GM21576 (cell line): ENCODE results near the gene MRAP.

Experiments used
- ATAC-seq: cut with Tn5 transposase; IDR thresholded peaks from one replicate; pipeline ENCODE4 v1.9.1; 2021; ENCODE audit warnings: mild to moderate bottlenecking, moderate library complexity; ENCODE audit not compliant: unreplicated experiment

MRAP gene

DNA sequence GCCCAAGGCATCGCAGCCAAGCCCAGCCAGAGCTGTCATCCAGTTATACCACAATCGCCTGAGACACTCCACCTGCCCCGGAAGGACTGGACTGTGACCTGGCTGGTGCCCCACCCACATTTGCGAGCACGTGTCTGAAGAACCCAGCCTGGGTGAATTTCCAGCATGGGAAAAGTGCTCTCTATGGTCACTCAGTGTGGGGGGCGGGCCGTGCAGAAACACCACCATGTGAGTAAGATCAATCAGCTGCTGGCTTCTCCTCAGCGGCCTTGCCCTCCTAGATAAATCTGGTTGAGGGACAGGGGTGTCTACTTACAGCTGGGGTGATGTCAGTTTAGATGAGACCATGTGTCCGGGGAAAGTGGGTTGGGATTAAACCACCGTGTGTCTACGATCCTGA is 49.3 kb downstream of the MRAP start:
- no peak for ATAC-seq

DNA sequence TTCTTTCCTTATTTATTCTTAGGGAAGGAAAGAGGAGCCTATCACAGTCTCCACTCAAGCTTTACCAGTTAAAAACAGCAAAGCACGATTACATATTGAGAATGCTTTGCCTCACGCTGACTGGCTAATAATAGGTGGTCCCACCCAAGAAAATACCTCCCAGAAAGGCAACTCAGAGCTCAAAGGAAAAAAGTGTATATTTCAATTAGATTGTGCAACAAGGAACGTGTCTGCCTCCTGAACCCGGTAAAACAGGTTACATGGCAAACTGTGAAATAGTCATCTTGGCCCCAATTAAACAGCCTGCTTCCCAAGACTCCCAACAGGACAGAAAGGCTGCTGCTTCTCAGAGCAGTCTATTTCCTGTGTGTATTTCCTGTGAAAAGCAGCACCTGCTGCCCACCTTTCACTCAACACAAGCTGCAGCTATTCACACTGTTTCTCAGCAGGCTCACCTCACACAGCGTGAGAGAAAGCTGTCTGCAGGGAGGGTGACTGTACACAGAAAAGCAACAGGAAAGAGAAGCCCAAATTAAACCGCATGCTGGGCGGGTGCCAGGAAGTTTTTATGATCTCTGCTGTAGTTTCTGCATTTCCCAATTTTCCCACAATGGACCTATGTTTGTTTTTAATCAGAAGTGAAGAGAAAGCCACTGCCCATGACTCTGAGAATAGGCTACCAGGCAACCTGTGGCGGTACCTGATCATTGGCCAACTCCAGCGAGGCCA is 50.1 kb downstream of the MRAP start:
- ATAC-seq: no peak

DNA sequence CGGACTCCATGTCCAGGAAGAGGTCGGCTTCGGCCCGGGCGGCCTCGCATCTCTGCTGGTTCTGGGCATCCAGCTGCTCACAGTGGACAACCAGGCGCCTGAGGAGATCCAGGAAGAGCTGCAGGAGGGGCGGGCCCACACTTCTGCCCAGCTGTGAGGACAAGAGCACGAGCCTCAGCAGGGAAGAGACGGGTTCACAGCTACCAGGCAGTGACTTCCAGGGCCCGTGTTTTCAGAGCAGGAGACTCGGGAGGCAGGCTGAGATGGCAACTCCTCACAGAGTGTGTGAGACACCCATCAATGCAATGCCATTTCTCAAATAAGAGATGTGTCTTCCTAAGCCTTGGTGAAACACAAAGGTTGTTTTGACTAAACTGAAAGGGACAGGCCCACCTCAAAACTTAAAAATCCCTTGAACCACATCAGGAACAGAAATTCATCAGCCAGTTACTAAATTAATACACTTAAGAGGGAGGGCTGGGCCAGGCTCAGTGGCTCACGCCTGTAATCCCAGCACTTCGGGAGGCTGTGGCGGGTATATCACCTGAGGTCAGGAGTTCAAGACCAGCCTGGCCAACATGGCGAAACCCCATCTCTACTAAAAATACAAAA is 50.8 kb downstream of the MRAP start:
- ATAC-seq: no peak

DNA sequence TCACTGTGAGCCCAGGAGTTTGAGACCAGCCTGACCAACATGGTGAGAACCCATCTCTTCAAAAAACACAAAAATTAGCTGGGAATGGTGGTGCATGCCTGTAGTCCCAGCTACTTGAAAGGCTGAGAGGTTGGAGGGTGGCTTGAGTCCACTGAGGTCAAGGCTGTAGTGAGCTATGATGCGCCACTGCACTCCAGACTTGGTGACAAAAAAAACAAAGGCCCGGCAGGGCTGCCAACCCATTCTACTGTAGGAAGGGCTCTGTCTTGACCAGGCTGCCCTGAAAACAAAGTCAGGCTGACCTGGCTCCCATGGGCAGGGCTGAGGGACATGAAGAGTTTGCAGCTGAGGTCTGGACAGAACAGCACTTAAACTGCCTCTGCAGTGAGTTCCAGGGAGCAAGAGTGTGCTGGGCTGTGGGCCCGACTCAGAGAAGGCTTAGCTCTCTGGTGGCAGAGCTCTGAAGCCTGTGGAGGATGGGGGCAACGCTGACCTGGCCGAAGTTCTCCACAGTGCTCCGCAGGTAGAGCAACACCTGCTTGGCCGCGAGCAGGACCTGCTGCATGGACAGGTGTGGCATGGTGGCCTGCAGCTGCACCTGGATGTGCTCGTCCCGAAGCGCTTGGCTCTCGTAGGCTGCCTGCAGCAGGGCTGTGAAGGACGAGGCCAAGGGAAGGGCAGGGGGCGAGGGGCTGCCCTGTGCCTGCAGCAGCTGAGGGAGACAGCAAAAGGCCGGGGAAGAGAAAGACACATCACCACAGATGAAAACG is 51.7 kb downstream of the MRAP start:
- ATAC-seq: no peak

DNA sequence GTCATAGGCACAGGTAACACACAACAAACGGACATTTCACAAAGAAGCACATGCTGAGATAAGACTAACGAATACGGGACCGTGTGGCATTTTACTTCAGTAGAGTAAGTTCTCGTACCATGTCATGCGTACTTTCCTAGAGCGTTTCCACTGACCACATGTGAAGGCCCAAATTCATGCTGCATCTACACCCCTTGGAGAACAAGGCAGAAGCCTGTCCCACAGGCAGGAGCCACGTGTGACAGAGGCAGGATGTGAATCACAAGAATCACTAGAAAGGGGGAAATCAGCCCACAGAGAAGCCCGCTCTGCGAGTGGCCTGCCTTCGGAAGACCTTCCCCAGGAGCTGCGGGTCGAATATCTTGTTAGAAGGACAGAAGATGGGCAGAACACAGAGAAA is 52.3 kb downstream of the MRAP start:
- ATAC-seq: no peak

DNA sequence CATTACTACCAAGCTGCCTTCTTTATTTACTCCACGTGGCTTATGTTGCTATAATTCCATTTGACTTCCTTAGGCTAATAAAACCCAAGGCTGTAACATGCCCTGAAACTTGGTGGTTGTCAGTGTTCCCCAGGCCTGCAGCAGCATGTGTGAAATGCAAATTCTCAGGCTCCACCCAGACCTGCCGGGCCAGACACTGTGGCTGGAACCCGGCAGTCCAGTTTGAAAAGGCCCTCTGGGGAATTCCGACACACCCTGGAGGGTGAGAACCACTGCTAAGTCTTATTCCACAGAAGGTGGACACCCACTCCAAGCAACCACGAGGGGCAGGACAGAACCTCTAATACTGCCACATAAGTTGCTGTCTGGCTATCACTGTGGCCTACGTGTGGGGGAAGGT is 52.8 kb downstream of the MRAP start:
- no peak for ATAC-seq

DNA sequence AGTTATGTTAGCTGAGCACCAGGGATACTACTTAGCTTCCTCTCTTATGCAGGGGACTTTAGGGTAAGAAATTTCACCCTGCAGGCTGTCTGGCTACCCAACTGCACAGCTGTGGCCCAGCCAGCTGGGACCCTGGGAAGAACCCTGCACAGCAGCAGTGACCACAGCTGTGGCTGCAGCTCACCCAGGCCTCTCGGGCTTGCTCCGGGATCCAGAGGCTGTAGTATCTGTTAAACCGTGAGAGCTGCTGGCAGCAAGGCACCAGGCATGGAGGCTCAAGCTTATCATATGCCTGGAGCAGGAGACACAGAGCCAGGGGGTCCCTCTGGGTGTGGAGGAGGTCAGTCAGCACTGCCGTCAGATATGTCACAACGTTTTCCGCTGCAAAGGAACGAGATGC is 53.9 kb downstream of the MRAP start:
- ATAC-seq: no peak

DNA sequence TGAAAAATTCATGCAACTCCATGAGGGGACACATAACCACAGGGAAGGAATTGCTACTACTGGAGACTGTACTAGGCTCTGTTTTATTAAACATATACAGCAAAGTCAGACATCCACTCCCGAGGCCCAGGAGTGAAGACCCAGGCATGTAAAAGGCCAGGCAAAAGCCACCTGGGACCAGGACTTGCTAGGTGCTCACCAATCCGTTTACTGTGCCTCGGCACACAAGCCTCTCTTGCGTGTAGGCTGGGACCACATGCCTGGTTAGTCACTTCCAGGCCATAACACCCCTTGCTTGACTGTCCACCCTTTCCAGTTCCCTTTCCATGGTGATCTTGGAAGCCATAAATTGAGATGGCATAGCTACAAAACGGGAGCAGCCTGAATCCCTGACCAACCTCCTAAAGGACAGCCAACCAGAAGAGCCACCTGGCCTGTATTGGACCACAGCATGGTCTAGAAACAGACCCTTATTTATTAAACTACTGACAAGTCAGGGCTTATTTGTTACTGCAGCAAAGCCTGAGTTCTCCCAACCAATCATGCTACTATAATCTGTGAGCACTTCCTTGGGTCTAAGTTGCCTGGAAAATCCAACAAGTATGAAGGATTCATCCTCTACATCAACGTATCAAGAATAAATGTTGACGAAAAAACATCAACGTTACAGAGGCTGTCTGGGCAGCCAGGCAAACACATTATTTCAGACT is 54.5 kb downstream of the MRAP start:
- ATAC-seq: no peak

DNA sequence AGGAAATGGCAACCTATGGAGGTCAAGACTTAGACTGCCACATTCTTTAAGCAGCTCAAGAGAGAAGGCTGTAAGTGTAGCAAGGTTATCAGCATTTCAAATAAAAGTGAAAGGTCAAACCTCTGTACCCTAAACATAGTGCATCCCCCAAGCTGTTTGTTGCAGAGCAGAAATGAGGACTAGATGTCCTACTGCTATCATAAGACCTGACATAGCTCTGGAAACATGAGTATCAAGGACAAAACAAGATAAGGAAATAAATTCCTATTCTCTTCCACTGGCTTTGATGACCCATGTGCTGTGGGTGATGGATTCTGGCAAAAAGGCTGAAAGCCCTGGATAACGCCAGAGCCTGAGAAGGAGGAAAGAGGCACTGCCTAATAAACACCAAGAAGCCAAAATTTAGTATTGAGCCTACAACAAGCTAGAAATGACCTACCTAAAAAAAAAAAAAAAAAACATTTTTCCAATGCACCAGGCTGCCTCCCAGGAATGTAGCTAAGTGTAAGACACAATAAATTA is 58.3 kb downstream of the MRAP start:
- no peak for ATAC-seq

DNA sequence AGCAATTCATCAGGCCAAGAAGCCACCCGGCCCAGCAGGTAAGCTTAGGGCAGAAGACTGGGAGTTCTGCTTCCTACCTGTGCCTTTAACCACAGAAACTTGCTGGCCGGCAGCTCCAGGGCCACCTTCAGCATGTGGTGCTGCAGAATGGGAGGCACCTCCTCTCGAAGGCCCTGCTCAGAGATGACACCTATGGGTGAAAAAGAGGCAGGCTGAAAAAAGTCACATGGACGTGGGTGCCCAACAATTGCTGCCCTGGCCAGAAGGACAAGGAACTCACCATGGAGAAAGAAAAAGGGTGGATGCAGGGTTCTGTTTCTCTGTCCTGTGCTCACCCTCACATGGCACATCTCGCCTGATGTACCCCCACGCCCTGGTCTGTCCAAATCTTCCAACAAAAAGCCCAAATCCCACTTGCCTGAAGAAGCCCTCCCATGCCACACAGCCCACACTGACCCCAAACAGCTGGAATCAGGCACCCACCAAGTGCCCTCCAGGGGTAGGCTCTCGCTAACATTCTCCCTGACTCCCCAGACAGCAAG is 61.1 kb downstream of the MRAP start:
- ATAC-seq: no peak

DNA sequence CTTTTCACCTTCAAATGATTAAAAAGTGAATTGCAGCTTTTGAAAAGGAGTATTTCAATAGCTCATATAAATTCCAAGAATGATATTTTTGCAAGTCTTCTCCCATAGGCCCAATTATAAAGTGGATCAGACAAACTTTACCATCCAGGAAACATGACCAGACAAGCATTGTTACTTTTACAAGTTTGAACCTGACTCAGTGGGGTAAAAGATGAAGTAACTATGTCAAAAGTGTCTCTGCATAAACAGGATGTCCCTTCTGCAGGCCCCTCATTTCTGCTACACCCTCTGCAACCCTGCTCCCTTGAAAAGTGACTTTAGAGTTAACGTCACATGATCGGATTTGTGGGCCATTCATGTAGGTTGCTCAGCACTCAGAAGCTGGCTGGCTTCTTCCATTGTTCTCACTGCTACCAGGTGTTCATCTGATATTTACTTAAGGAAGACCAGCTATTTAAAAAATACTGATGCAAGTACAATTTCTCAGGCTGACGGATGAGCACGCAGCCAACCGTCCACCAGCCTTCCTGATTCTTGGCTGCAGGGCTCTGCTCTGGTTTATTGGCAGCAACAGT is 61.8 kb downstream of the MRAP start:
- ATAC-seq: no peak
